Keratinocyte (primary cell): Measurements from ENCODE around the gene RBBP4. TPM values are rescaled to one million over a fixed set of nuclear protein-coding genes. Genes with fewer than 3 reads are reported as not detected.

Experiments used
- DNase-seq: peaks from one replicate; pipeline ENCODE4 v3.0.0-alpha.2; 2011; ENCODE audit warnings: low read depth, missing footprints, low spot score
- FAIRE-seq: peaks from 2 replicates; lab custom pipeline; 2011; peaks lifted over from hg19 to GRCh38; lab: Jason Lieb, UNC
- H2AFZ ChIP-seq: 2 replicates; pipeline ENCODE4 v1.6.0; 2012; ENCODE audit warnings: low read length, control low read depth, inconsistent platforms; ENCODE audit not compliant: control insufficient read depth
- H3K27ac ChIP-seq: 2 replicates; pipeline ENCODE4 v1.5.1; 2011; ENCODE audit warnings: low read length; ENCODE audit not compliant: control insufficient read depth, insufficient read depth
- H3K27me3 ChIP-seq: 3 replicates; pipeline ENCODE4 v1.6.0; 2011; ENCODE audit warnings: low read length; ENCODE audit not compliant: control insufficient read depth, insufficient read depth; ENCODE audit errors: extremely low read depth
- H3K36me3 ChIP-seq, 2 experiments: 2 replicates in 1 of 2; 3 replicates in 1 of 2; pipeline ENCODE4 v1.5.1; 2011; ENCODE audit warnings: low read length in 2 of 2, mild to moderate bottlenecking in 1 of 2; ENCODE audit not compliant: control insufficient read depth in 2 of 2, insufficient read depth in 2 of 2; ENCODE audit errors: extremely low read depth in 1 of 2
- H3K4me1 ChIP-seq: 3 replicates; pipeline ENCODE4 v1.5.1; 2011; ENCODE audit warnings: low read length; ENCODE audit not compliant: control insufficient read depth, insufficient read depth; ENCODE audit errors: extremely low read depth
- H3K4me2 ChIP-seq: 3 replicates; pipeline ENCODE4 v1.6.0; 2011; ENCODE audit warnings: low read depth, low read length; ENCODE audit not compliant: control insufficient read depth, insufficient read depth; ENCODE audit errors: extremely low read depth
- H3K4me3 ChIP-seq, 3 experiments: fragments of 200-600 bp in 1 of 3; sonication (generic) in 1 of 3; 2 replicates in 2 of 3; 3 replicates in 1 of 3; pipeline ENCODE4 v1.5.1; 2011 to 2016; ENCODE audit warnings: low read length in 3 of 3, mild to moderate bottlenecking in 3 of 3, control low read depth in 2 of 3, inconsistent platforms in 1 of 3, low read depth in 1 of 3, mixed read lengths in 1 of 3, mixed run types in 1 of 3, moderate library complexity in 1 of 3; ENCODE audit not compliant: control insufficient read depth in 2 of 3, insufficient read depth in 2 of 3; ENCODE audit errors: extremely low read depth in 1 of 3
- H3K79me2 ChIP-seq: 2 replicates; pipeline ENCODE4 v1.6.0; 2012; ENCODE audit warnings: low read length; ENCODE audit not compliant: control insufficient read depth, insufficient read depth
- H3K9ac ChIP-seq: 3 replicates; pipeline ENCODE4 v1.6.0; 2011; ENCODE audit warnings: low read length; ENCODE audit not compliant: control insufficient read depth, insufficient read depth; ENCODE audit errors: extremely low read depth
- H3K9me1 ChIP-seq: 3 replicates; pipeline ENCODE4 v1.6.0; 2011; ENCODE audit warnings: low read length; ENCODE audit not compliant: control insufficient read depth, insufficient read depth; ENCODE audit errors: extremely low read depth
- H3K9me3 ChIP-seq: 2 replicates; pipeline ENCODE4 v1.5.1; 2012; ENCODE audit warnings: low read depth, low read length; ENCODE audit not compliant: control insufficient read depth
- H4K20me1 ChIP-seq: 3 replicates; pipeline ENCODE4 v1.6.0; 2011; ENCODE audit warnings: low read length; ENCODE audit not compliant: control insufficient read depth, insufficient read depth; ENCODE audit errors: extremely low read depth
- EZH2 ChIP-seq: IDR thresholded peaks from one replicate; pipeline ENCODE4 v1.6.1; 2012; ENCODE audit warnings: inconsistent platforms, mild to moderate bottlenecking, low read length, moderate library complexity
- dilution Hi-C: fragments of 300-500 bp; cut with MboI; formaldehyde crosslinking; loops from one replicate; pipeline ENCODE4 v1.7.0; 2020; ENCODE audit warnings: low sequenced_read_pairs; ENCODE audit not compliant: extremely low pct_ligation_motif_present
- polyA plus RNA-seq, 5 experiments: library from polyadenylated mRNA; depleted of rRNA in 3 of 5; stranded (reverse) in 3 of 5; stranded (forward) in 1 of 5; unstranded in 1 of 5; fragments of >200 nt; gene quantifications; 1 replicate in 1 of 5; 2 replicates in 3 of 5; 3 replicates in 1 of 5; pipeline versions ENCODE4 v1.2.1 to v1.2.3, GENCODE V29; 2011 to 2012; ENCODE audit warnings: missing spikeins in 2 of 5, low read depth in 1 of 5, low replicate concordance in 1 of 5
- small RNA-seq, 3 experiments: library from RNA; depleted of rRNA; stranded (forward); fragments of <200 nt; gene quantifications; one replicate each; pipeline ENCODE3, GENCODE V24; 2012; ENCODE audit warnings: low read depth in 3 of 3, low replicate concordance in 1 of 3; ENCODE audit not compliant: insufficient read length in 3 of 3
- TF ChIP-seq, protein P1 (sequence below), 3 experiments: IDR thresholded peaks in 1 of 3; conservative IDR thresholded peaks in 1 of 3; optimal IDR thresholded peaks in 1 of 3; 2 replicates in 2 of 3; 3 replicates in 1 of 3; pipeline versions ENCODE3 to v1.5.1; 2011; ENCODE audit warnings: low read length in 3 of 3, mild to moderate bottlenecking in 3 of 3, moderate library complexity in 2 of 3, control low read depth in 1 of 3, inconsistent platforms in 1 of 3; ENCODE audit not compliant: insufficient read depth in 2 of 3; ENCODE audit errors: extremely low read depth in 1 of 3

The RBBP4 gene
- polyA plus RNA-seq, 1 donor (not counting 4 experiments of a cell fraction or from before 2014, with no cell fraction given), result 61.5 TPM

DNA sequence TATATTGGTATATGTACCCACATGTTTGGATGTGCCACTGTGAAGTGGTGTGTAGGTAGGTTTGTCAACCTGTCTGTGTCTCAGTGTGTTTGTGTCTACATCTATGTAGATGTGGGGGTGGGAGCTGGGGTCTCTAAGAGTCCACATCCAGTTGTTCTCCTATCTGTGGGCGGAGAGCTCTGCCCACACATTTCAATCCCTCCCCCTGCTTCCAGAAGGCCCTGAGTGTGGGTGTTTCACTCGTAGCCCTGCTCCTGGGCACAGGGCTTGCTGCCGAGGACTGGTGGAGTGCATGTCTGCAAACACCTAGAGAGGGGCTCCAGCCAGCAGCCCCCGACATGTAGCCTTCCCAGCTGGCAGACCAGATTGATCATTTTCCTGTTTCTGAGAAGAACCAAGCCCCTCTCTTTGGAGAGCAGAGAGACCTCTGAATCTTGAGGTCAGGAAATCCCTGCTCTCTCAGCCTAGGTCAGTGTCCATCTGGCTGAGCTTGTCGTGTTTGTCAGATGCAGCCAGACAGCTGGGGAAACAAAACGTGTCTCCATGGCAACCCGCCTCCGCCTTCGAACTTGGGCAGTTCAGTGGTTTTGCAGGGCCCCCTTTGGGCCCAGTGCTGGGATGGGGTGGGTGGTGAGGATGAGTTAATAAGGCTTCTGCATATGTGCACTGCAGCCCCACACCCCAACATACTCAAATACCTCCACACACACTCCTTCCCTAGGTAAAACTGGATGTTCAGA, 82.7 kb downstream of the RBBP4 start:
- Histone ChIP-seq H3K9me1 (no peaks in the 10 kb centered on the region), H3K27ac (no peak overlapping the region), H2AFZ (no peak overlapping the region), H3K4me1 (peaks cover 28% of the 10 kb centered on the region), H3K36me3 (no peaks in the 10 kb centered on the region), H3K4me3 (no peak overlapping the region), H3K4me2 (no peak overlapping the region), H3K9me3 (no peaks in the 10 kb centered on the region), H3K9ac (no peak overlapping the region), H3K79me2 (no peaks in the 10 kb centered on the region), H4K20me1 (no peaks in the 10 kb centered on the region), H3K27me3 (no peaks in the 10 kb centered on the region)
- dilution Hi-C loops, result no loop called here
- FAIRE-seq, result no peak
- no peak for DNase-seq
- TF ChIP-seq EZH2, result no peak
- TF ChIP-seq, protein P1, sequence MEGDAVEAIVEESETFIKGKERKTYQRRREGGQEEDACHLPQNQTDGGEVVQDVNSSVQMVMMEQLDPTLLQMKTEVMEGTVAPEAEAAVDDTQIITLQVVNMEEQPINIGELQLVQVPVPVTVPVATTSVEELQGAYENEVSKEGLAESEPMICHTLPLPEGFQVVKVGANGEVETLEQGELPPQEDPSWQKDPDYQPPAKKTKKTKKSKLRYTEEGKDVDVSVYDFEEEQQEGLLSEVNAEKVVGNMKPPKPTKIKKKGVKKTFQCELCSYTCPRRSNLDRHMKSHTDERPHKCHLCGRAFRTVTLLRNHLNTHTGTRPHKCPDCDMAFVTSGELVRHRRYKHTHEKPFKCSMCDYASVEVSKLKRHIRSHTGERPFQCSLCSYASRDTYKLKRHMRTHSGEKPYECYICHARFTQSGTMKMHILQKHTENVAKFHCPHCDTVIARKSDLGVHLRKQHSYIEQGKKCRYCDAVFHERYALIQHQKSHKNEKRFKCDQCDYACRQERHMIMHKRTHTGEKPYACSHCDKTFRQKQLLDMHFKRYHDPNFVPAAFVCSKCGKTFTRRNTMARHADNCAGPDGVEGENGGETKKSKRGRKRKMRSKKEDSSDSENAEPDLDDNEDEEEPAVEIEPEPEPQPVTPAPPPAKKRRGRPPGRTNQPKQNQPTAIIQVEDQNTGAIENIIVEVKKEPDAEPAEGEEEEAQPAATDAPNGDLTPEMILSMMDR (optimal IDR thresholded peaks at IDR 0.05 in 1 of 3, IDR thresholded peaks at IDR 0.05 in 1 of 3, conservative IDR thresholded peaks at IDR 0.05 in 1 of 3; ENCODE audit: extremely low read depth in 1 of 3, insufficient read depth in 2 of 3, low read length in 3 of 3), result no peak

Small RNA genes lying within 50 kb of the gene (small RNA-seq; reads per million reads assigned to genes)
- gene RF00019, result 0 reads per million in 3 experiments

Other genes starting within 250 kb of the RBBP4 start
- not detected in 3 replicates for gene ZBTB8B, start 186.1 kb upstream of the RBBP4 start, polyA plus RNA-seq
- 3.4 to 5.3 TPM (median 4.1 TPM) in 3 replicates for gene ZBTB8A, start 111.8 kb upstream of the RBBP4 start, polyA plus RNA-seq
- 66.8 to 87.5 TPM (median 69.1 TPM) in 3 replicates for gene ZBTB8OS, start 658 bp upstream of the RBBP4 start, polyA plus RNA-seq
- gene SYNC, start 51.6 kb downstream of the RBBP4 start, polyA plus RNA-seq, result 11.2 to 12.0 TPM (median 11.2 TPM) in 3 replicates
- 32.0 to 97.4 TPM (median 68.4 TPM) in 3 replicates for gene YARS1, start 166.2 kb downstream of the RBBP4 start, polyA plus RNA-seq
- 16.2 to 29.0 TPM (median 19.6 TPM) in 3 replicates for gene S100PBP, start 166.4 kb downstream of the RBBP4 start, polyA plus RNA-seq
- gene FNDC5, start 219.7 kb downstream of the RBBP4 start, polyA plus RNA-seq, result not detected in 3 replicates
- gene HPCA, start 235.3 kb downstream of the RBBP4 start, polyA plus RNA-seq, result not detected in 3 replicates